Hindlimb muscle (tissue), 1 donor: ENCODE data around the gene TMEM63A. TPM values are rescaled to one million over a fixed set of nuclear protein-coding genes. Genes with fewer than 3 reads are reported as not detected.

Experiments
- DNase-seq: peaks from one replicate; pipeline ENCODE4 v3.0.0-alpha.2; 2013
- polyA plus RNA-seq: library from polyadenylated mRNA; unstranded; fragments of 120-200 nt; gene quantifications from one replicate; pipeline ENCODE4 v1.2.1, GENCODE V29; 2013; ENCODE audit not compliant: insufficient read length

TMEM63A gene
- polyA plus RNA-seq, 1 donor: 28.3 TPM

GRCh38 chr1:225865514-225865913 lies 16.7 kb downstream of the TMEM63A start:
- no peak for DNase-seq

GRCh38 chr1:225863167-225863566 lies 19.0 kb downstream of the TMEM63A start:
- DNase-seq: no peak

GRCh38 chr1:225862581-225862950 lies 19.6 kb downstream of the TMEM63A start:
- DNase-seq: no peak

- DNase-seq: no peak
These were observed 20.2 kb downstream of the TMEM63A start for GRCh38 chr1:225861834-225862580.

- no peak for DNase-seq
These were observed 21.2 kb downstream of the TMEM63A start for GRCh38 chr1:225860876-225861441.

GRCh38 chr1:225860107-225860506 lies 22.1 kb downstream of the TMEM63A start:
- no peak for DNase-seq

- DNase-seq: no peak
These were observed 23.0 kb downstream of the TMEM63A start for GRCh38 chr1:225859151-225859550.

GRCh38 chr1:225857256-225857655 lies 24.9 kb downstream of the TMEM63A start:
- no peak for DNase-seq

- no peak for DNase-seq
These were observed 26.5 kb downstream of the TMEM63A start for GRCh38 chr1:225855503-225856300.

GRCh38 chr1:225853441-225853840 lies 28.7 kb downstream of the TMEM63A start:
- DNase-seq: no peak

GRCh38 chr1:225852413-225853124 lies 29.6 kb downstream of the TMEM63A start:
- DNase-seq: no peak

GRCh38 chr1:225851805-225852204 lies 30.4 kb downstream of the TMEM63A start:
- DNase-seq: no peak

- no peak for DNase-seq
These were observed 31.8 kb downstream of the TMEM63A start for GRCh38 chr1:225850370-225850769.

GRCh38 chr1:225849925-225850324 lies 32.3 kb downstream of the TMEM63A start:
- DNase-seq: no peak

GRCh38 chr1:225848030-225848955 lies 33.9 kb downstream of the TMEM63A start:
- no peak for DNase-seq

GRCh38 chr1:225847610-225848009 lies 34.6 kb downstream of the TMEM63A start:
- no peak for DNase-seq

GRCh38 chr1:225846331-225847310 lies 35.6 kb downstream of the TMEM63A start:
- DNase-seq: no peak

GRCh38 chr1:225845571-225846259 lies 36.5 kb downstream of the TMEM63A start:
- DNase-seq: peak; percentile 74

GRCh38 chr1:225845097-225845496 lies 37.1 kb downstream of the TMEM63A start:
- DNase-seq: no peak
